Fibroblast of pulmonary artery (primary cell): ENCODE results near the gene SRSF11.

ENCODE experiments used
- DNase-seq: peaks from one replicate; pipeline ENCODE4 v3.0.0-alpha.2; 2010; ENCODE audit warnings: low read depth
- H3K4me3 ChIP-seq: replicated peaks from 2 replicates; pipeline ENCODE4 v1.5.1; 2011; ENCODE audit warnings: low read depth, mild to moderate bottlenecking, control low read depth, low read length, moderate library complexity
- CTCF ChIP-seq: IDR thresholded peaks from 2 replicates; pipeline ENCODE4 v1.5.1; 2011; ENCODE audit warnings: mild to moderate bottlenecking, control low read depth, low read length, inconsistent platforms; ENCODE audit errors: missing control alignments

The SRSF11 gene

GRCh38 chr1:70220517-70221237, 503 bp upstream of the SRSF11 start:
- DNase-seq = no peak
- no peak for TF ChIP-seq CTCF

GRCh38 chr1:70222716-70223235, 1.6 kb downstream of the SRSF11 start:
- peak overlapping the region; percentile 67 for H3K4me3 ChIP-seq
- no peak for DNase-seq
- TF ChIP-seq CTCF = no peak

More at GRCh38 chr1:70220517-70221237, 503 bp upstream of the SRSF11 start:
- peak overlapping the region; percentile 67 for H3K4me3 ChIP-seq

- no peak overlapping the region for H3K4me3 ChIP-seq
- no peak for DNase-seq
- TF ChIP-seq CTCF = no peak
Measured at GRCh38 chr1:70224954-70225353, 3.8 kb downstream of the SRSF11 start.

GRCh38 chr1:70227439-70227838, 6.3 kb downstream of the SRSF11 start:
- no peak for DNase-seq
- no peak for TF ChIP-seq CTCF
- H3K4me3 ChIP-seq = no peak overlapping the region

- no peak for TF ChIP-seq CTCF
- no peak overlapping the region for H3K4me3 ChIP-seq
- DNase-seq = no peak
Measured at GRCh38 chr1:70228670-70229069, 7.5 kb downstream of the SRSF11 start.

GRCh38 chr1:70231475-70231874, 10.3 kb downstream of the SRSF11 start:
- no peak for DNase-seq
- no peak for TF ChIP-seq CTCF
- H3K4me3 ChIP-seq = no peak overlapping the region

GRCh38 chr1:70234733-70235132, 13.6 kb downstream of the SRSF11 start:
- H3K4me3 ChIP-seq = no peak overlapping the region
- no peak for DNase-seq
- TF ChIP-seq CTCF = no peak
